Fibroblast of skin of right quadriceps (primary cell): Measurements from ENCODE around the gene PRSS48.
"Not testable (repeated sequence)": the region's sequence is repeated elsewhere in the genome, so short reads cannot be mapped to it uniquely, and the experiment has no call there.

ENCODE experiments used
- DNase-seq: peaks from one replicate; pipeline ENCODE4 v3.0.0-alpha.2; 2013

The PRSS48 gene

GRCh38 chr4:151276787-151277562 is at the start of gene PRSS48:
PRSS48 (plus strand) TSS chr4:151277161; CDS start chr4:151277173, 12 bp downstream.
- peak; percentile 51 for DNase-seq

GRCh38 chr4:151227172-151227571 is 49.8 kb upstream of the PRSS48 start:
- DNase-seq = no peak

GRCh38 chr4:151227731-151228130 is 49.2 kb upstream of the PRSS48 start:
- peak; percentile 77 for DNase-seq

- peak; percentile 78 for DNase-seq
These were observed 48.5 kb upstream of the PRSS48 start for GRCh38 chr4:151228189-151229119.

- peak; percentile 14 for DNase-seq
These were observed 44.9 kb upstream of the PRSS48 start for GRCh38 chr4:151231915-151232595.

GRCh38 chr4:151233600-151233999 is 43.4 kb upstream of the PRSS48 start:
- DNase-seq = no peak

- DNase-seq = not testable (repeated sequence)
These were observed 41.6 kb upstream of the PRSS48 start for GRCh38 chr4:151235373-151235772.

GRCh38 chr4:151236036-151236435 is 40.9 kb upstream of the PRSS48 start:
- no peak for DNase-seq

- DNase-seq = no peak
These were observed 38.5 kb upstream of the PRSS48 start for GRCh38 chr4:151238477-151238876.

GRCh38 chr4:151239608-151240007 is 37.4 kb upstream of the PRSS48 start:
- DNase-seq = no peak

- DNase-seq = no peak
These were observed 34.7 kb upstream of the PRSS48 start for GRCh38 chr4:151242305-151242704.

- DNase-seq = no peak
These were observed 30.2 kb upstream of the PRSS48 start for GRCh38 chr4:151246742-151247141.

GRCh38 chr4:151247395-151247794 is 29.6 kb upstream of the PRSS48 start:
- DNase-seq = no peak

GRCh38 chr4:151248519-151248918 is 28.4 kb upstream of the PRSS48 start:
- no peak for DNase-seq

GRCh38 chr4:151250706-151251105 is 26.3 kb upstream of the PRSS48 start:
- no peak for DNase-seq

- DNase-seq = no peak
These were observed 25.2 kb upstream of the PRSS48 start for GRCh38 chr4:151251603-151252304.

- DNase-seq = not testable (repeated sequence)
These were observed 21.7 kb upstream of the PRSS48 start for GRCh38 chr4:151255226-151255625.

- not testable (repeated sequence) for DNase-seq
These were observed 21.3 kb upstream of the PRSS48 start for GRCh38 chr4:151255680-151256079.

- no peak for DNase-seq
These were observed 20.8 kb upstream of the PRSS48 start for GRCh38 chr4:151256134-151256533.

GRCh38 chr4:151257704-151258103 is 19.3 kb upstream of the PRSS48 start:
- no peak for DNase-seq

GRCh38 chr4:151259752-151260151 is 17.2 kb upstream of the PRSS48 start:
- DNase-seq = no peak

GRCh38 chr4:151260526-151260925 is 16.4 kb upstream of the PRSS48 start:
- peak; percentile 11 for DNase-seq

GRCh38 chr4:151263455-151263854 is 13.5 kb upstream of the PRSS48 start:
- no peak for DNase-seq
